HL-60/S4 treated with phorbol 12-myristate 13-acetate at 8.2 ng/mL for 4 days and 3 days (cell line): ENCODE measurements around the gene CLCNKA.
"Not testable (repeated sequence)": the region's sequence is repeated elsewhere in the genome, so short reads cannot be mapped to it uniquely, and the experiment has no call there.

Source experiments
- in situ Hi-C: fragments of 300-500 bp; cut with MboI; formaldehyde crosslinking; loops from 2 replicates; pipeline ENCODE4 v1.15.0; 2022; ENCODE audit warnings: low sequenced_read_pairs

The CLCNKA gene

GRCh38 chr1:16021681-16022080, at the start of gene CLCNKA:
TSS of gene CLCNKA (plus strand) at chr1:16022036. CDS start at chr1:16022620, 584 bp downstream.
- in situ Hi-C loops = no loop called here

- in situ Hi-C loops = no loop called here
Measured at GRCh38 chr1:15972409-15972808, 49.4 kb upstream of the CLCNKA start.

GRCh38 chr1:15973772-15974171, 48.1 kb upstream of the CLCNKA start:
- in situ Hi-C loops = no loop called here

GRCh38 chr1:15974855-15975254, 47.0 kb upstream of the CLCNKA start:
- in situ Hi-C loops = no loop called here

DNA sequence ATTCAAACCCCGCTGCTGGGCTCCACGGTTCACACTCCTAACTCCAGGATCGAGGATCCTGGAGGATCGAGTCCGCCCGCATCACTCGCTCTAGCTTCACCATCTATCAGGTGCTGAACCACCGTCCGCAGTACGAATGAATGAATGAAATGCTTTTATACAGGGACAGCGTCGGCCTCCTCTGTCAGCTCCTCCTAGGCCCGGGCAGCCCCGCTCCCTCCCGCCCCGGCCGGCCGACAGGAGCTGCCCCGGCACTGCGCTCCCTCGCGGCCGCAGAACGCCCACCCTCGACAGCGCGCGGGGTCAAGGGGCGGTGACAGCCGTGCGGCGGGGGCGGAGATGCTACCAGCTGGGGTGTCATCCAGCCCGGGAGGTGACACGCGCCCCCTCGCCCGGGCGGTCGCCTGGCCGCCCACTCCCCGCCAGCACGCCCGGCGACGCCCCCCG, 46.5 kb upstream of the CLCNKA start:
- in situ Hi-C loops = no loop called here

DNA sequence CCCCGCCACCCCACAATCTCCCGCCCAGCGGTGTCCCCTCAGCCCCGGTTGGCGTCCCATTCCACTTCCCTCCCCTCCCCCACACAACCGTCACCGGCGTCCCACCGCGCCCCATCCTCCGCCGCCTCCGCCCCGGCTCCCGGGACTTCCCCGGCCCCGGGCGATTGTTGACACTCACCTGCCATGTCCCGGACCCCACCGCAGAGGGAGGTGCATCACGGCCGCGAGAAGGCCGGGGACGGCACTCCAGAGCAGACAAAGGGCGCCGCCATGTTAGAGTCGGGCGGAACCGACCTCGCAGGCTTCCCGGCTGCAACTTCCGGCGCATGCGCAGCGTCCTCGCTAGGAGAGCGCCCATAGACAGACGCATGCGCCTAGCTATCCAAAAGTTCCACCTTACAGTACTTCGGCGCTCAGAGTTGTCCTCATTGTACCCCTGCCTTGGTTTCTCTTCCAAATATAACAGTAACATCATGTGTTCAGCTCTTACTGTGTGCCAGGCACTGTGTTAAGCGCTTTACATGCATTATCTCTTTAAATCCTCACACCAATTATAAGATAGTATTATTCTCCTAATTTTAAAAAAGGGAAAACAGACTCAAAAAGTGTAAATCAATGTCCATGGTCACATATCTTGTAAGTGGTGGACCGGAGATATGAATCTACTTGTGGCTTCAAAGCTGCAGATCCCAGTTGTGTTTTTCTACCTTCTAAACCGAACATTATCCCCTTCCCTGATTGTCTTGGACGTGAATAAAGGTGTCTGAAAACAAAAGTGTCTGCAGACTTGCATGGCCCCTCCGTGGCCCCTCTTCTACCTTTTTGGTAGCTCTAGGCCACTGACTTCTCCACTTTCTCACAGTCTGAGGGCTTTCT, 45.8 kb upstream of the CLCNKA start, which contains the start of gene ZBTB17:
Gene ZBTB17, minus strand, starts transcription at position 297 of the 876 bp plus-strand sequence. CDS start 27,606 bp downstream, outside the sequence.
- in situ Hi-C loops = no loop called here

DNA sequence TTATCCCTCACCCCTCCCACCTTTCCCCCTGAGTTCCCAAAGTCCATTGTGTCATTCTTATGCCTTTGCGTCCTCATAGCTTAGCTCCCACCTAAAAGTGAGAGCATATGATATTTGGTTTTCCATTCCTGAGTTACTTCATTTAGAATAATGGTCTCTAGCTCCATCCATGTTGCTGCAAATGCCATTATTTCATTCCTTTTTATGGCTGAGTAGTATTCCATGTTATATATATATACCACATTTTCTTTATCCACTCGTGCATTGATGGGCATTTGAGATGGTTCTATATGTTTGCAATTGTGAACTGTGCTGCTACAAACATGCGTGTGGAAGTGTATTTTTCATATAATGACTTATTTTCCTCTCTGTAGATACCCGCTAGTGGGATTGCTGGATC, 43.9 kb upstream of the CLCNKA start:
- in situ Hi-C loops = not testable (repeated sequence)

- in situ Hi-C loops = no loop called here
Measured at GRCh38 chr1:15981679-15982078, 40.2 kb upstream of the CLCNKA start.

GRCh38 chr1:15983275-15983674, 38.6 kb upstream of the CLCNKA start:
- in situ Hi-C loops = no loop called here

- in situ Hi-C loops = no loop called here
Measured at GRCh38 chr1:15985611-15986297, 36.1 kb upstream of the CLCNKA start.

- in situ Hi-C loops = no loop called here
Measured at GRCh38 chr1:15988856-15989736, 32.7 kb upstream of the CLCNKA start.

DNA sequence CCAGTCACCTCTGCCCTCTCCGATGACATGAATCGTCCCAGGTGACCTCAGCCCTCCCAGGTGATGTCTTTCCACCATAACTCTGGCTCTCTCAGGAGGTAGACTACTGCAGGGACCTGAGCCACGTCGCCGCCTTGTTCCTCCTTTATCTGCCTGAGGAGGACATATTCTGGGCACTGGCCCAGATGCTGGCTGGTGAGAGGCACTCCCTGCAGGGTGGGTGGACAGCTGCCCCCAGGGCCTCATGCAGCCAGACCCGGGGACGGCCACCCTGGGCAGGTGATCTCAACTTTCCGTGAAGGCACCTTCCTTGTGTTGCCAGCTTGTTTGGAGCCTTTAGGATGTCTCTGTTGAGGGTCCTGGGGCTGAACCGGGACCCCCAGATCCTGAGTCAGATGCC, 32.1 kb upstream of the CLCNKA start:
- in situ Hi-C loops = no loop called here

DNA sequence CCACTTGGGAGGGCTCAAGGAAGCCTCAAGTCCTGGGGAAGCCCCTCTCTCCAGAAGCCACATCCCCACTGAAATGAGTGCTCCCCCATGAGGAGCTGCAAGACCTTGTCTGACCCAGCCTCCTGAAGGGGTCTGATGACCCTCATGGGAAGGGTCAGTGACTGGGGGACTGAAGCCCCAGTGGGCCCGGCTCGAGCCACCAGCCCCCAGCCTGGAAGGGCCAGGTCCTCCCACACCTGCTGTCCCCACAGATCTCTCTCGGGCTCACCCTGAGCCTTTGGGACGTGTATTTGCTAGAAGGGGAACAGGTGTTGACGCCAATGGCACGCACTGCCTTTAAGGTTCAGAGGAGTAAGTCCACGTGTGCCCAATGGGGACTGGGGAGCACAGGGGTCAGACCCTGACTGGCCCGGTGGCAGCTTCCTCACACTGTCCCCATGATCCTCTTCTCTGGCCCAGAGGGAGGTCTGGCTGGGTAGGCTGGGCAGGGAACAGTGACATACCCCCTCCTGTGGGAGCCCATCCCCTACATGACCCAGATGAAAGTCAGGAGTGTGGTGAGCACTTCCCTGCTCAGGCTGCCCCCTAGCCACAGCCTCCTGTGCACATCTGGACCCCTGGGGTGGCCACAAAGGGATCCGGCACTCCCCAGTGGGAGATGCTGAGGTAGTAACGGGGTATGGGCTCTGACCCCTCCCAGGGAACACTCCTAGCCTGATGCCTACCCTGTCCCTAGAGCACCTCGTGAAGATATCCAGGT, 30.2 kb upstream of the CLCNKA start:
- in situ Hi-C loops = no loop called here

DNA sequence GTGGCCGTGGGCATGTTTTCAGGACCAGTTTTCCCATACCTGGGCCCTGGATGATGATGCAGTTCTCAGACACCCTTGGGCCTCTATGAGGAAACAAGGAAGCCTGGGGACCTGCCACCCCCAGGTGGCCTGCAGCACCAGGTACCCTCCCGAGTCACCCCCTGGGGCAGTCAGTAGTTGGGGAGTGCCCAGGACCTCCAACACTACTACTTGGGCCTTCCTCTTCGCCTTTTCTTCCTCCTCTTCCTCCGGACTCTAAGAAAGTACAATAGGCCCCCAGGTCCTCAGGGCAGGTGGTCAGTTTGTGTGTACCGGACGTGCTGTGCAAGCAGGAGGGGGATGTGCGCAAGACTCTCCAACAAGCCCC, 29.7 kb upstream of the CLCNKA start:
- in situ Hi-C loops = no loop called here

- in situ Hi-C loops = no loop called here
Measured at GRCh38 chr1:15992582-15993500, 29.0 kb upstream of the CLCNKA start.

- in situ Hi-C loops = no loop called here
Measured at GRCh38 chr1:15993666-15994065, 28.2 kb upstream of the CLCNKA start.

GRCh38 chr1:15994081-15994480, 27.8 kb upstream of the CLCNKA start:
- in situ Hi-C loops = no loop called here

DNA sequence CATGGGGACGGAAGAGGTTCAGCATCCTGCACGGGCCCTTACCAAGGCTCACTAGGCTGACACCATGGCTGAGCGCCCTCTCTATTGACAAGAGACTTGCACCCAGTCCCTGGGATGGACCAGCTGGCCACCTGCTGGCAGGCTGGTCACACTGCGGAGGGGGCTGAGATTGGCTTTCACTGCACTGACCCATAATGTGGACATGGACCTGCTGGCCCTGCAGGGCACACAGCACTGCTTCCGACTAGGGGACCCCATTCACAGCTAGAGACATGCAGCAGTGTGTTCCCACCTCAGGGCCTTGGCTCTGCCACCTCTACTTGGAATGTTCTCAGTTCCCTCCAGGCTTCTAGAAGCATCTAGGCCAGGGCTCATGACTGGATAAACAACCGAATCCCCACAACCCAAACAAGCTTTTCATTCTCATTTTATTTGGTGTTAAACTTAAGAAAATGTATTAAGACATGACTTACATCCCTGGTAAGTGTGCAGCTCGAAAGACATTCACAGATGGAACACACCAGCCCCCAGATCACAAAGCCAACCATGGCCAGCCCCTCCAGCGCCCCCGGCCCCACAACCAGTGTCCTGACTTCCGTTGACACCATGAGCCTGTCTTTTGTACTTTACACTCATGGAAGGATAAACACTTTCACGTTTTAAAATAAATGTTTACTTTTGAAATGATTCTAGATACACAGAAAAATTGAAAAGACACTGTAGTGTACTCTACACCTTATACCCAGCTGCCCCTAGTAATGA, 27.1 kb upstream of the CLCNKA start:
- in situ Hi-C loops = no loop called here
